Tibial nerve (tissue), 4 donors: ENCODE results near the gene PTPN2. TPM values are rescaled to one million over a fixed set of nuclear protein-coding genes. Genes with fewer than 3 reads are reported as not detected.

Experiments used
- DNase-seq, 2 donors: peaks; one replicate each; pipeline ENCODE4 v3.0.0-alpha.2; 2019; ENCODE audit warnings: low spot score in 2 of 2
- H3K27ac ChIP-seq, 4 donors: fragments of 200-600 bp; sonication (generic) in 3 of 4; one replicate each; pipeline ENCODE4 v1.5.1; 2017 to 2019; ENCODE audit warnings: mild to moderate bottlenecking in 1 of 4
- H3K27me3 ChIP-seq, 2 donors: fragments of 200-600 bp; sonication (generic) in 1 of 2; one replicate each; pipeline versions ENCODE4 v1.5.1 to v1.6.0; 2017 to 2019
- H3K36me3 ChIP-seq, 3 donors: fragments of 200-600 bp; sonication (generic); one replicate each; pipeline ENCODE4 v1.5.1; 2018 to 2019
- H3K4me1 ChIP-seq, 4 donors: fragments of 200-600 bp; sonication (generic) in 3 of 4; one replicate each; pipeline ENCODE4 v1.5.1; 2017 to 2019
- H3K4me3 ChIP-seq, 4 donors: fragments of 200-600 bp; sonication (generic) in 3 of 4; one replicate each; pipeline ENCODE4 v1.5.1; 2017 to 2019; ENCODE audit warnings: mild to moderate bottlenecking in 1 of 4, moderate library complexity in 1 of 4
- H3K9me3 ChIP-seq, 4 donors: fragments of 200-600 bp; sonication (generic) in 3 of 4; one replicate each; pipeline ENCODE4 v1.5.1; 2017 to 2019
- CTCF ChIP-seq, 5 experiments: fragments of 200-600 bp in 3 of 5; fragments of 450-650 bp in 2 of 5; sonication (generic) in 3 of 5; IDR thresholded peaks; one replicate each; pipeline ENCODE4 v1.5.1; 2016 to 2019; ENCODE audit warnings: antibody characterized with exemption in 5 of 5, mild to moderate bottlenecking in 3 of 5, moderate library complexity in 2 of 5
- EP300 ChIP-seq, 2 donors: sonication (generic); formaldehyde crosslinking; IDR thresholded peaks; one replicate each; pipeline ENCODE4 v1.6.1; 2017; ENCODE audit warnings: antibody characterized with exemption in 2 of 2, mild to moderate bottlenecking in 1 of 2
- POLR2A ChIP-seq, 2 donors: fragments of 450-650 bp; IDR thresholded peaks; one replicate each; pipeline ENCODE4 v1.6.1; 2017; ENCODE audit warnings: antibody characterized with exemption in 2 of 2, mild to moderate bottlenecking in 2 of 2, moderate library complexity in 2 of 2
- WGBS, 2 donors: methylation state at CpG; one replicate each; pipeline ENCODE4 v1.1.5; 2018; 5-methylcytosine and 5-hydroxymethylcytosine counted together
- total RNA-seq, 4 donors: library from RNA; depleted of rRNA; stranded (reverse); fragments of >200 nt; gene quantifications; one replicate each; pipeline ENCODE4 v1.1.0, GENCODE V29; 2016

Gene PTPN2
- total RNA-seq, 4 donors from 2014 or later: 12.9 to 50.5 (median 30.7) TPM

GRCh38 chr18:12872408-12872807 lies 11.6 kb downstream of the PTPN2 start:
- TF ChIP-seq EP300 (IDR thresholded peaks at IDR 0.05): no peak
- TF ChIP-seq CTCF (IDR thresholded peaks at IDR 0.05): no peak
- no peak for TF ChIP-seq POLR2A (IDR thresholded peaks at IDR 0.05)
- DNase-seq: no peak
- Histone ChIP-seq H3K4me3 (no peak overlapping the region), H3K27me3 (no peaks in the 10 kb centered on the region), H3K27ac (no peak overlapping the region), H3K36me3 (no peaks in the 10 kb centered on the region), H3K9me3 (no peaks in the 10 kb centered on the region), H3K4me1 (no peaks in the 10 kb centered on the region)
- 90 to 92% methylated on average over 5 of the region's 5 CpGs for WGBS, 2 donors

- Histone ChIP-seq H3K27ac (no peak overlapping the region), H3K4me1 (peaks cover 0 to 6% (median 2%) of the 10 kb centered on the region in 4 donors), H3K9me3 (no peaks in the 10 kb centered on the region), H3K27me3 (no peaks in the 10 kb centered on the region), H3K36me3 (no peaks in the 10 kb centered on the region), H3K4me3 (no peak overlapping the region)
- no peak for TF ChIP-seq POLR2A (IDR thresholded peaks at IDR 0.05)
- TF ChIP-seq EP300 (IDR thresholded peaks at IDR 0.05): no peak
- no peak for TF ChIP-seq CTCF (IDR thresholded peaks at IDR 0.05)
- 93 to 97% methylated on average over 12 of the region's 12 CpGs for WGBS, 2 donors
- no peak for DNase-seq
These were observed 15.5 kb downstream of the PTPN2 start for GRCh38 chr18:12868576-12868975.

- Histone ChIP-seq H3K4me1 (peaks cover 0 to 6% (median 3%) of the 10 kb centered on the region in 4 donors), H3K9me3 (no peaks in the 10 kb centered on the region), H3K4me3 (no peak overlapping the region), H3K27me3 (no peaks in the 10 kb centered on the region), H3K36me3 (no peaks in the 10 kb centered on the region), H3K27ac (no peak overlapping the region)
- 88 to 89% methylated on average over 7 of the region's 7 CpGs for WGBS, 2 donors
- no peak for TF ChIP-seq CTCF (IDR thresholded peaks at IDR 0.05)
- TF ChIP-seq POLR2A (IDR thresholded peaks at IDR 0.05): no peak
- no peak for TF ChIP-seq EP300 (IDR thresholded peaks at IDR 0.05)
- no peak for DNase-seq
These were observed 16.5 kb downstream of the PTPN2 start for GRCh38 chr18:12867441-12868123.

GRCh38 chr18:12863687-12864216 lies 20.3 kb downstream of the PTPN2 start:
- TF ChIP-seq EP300 (IDR thresholded peaks at IDR 0.05) (no peak), CTCF (IDR thresholded peaks at IDR 0.05) (no peak), POLR2A (IDR thresholded peaks at IDR 0.05) (no peak)
- Histone ChIP-seq H3K27me3 (no peaks in the 10 kb centered on the region), H3K9me3 (no peaks in the 10 kb centered on the region), H3K4me1 (peaks cover 0 to 16% (median 4%) of the 10 kb centered on the region in 4 donors), H3K36me3 (peaks cover 0 to 4% (median 0%) of the 10 kb centered on the region in 3 donors), H3K4me3 (no peak overlapping the region), H3K27ac (no peak overlapping the region)
- 50 to 58% methylated on average over 3 of the region's 3 CpGs for WGBS, 2 donors
- no peak for DNase-seq

- Histone ChIP-seq H3K36me3 (peaks cover 0 to 5% (median 0%) of the 10 kb centered on the region in 3 donors), H3K27ac (no peak overlapping the region), H3K27me3 (no peaks in the 10 kb centered on the region), H3K9me3 (no peaks in the 10 kb centered on the region), H3K4me3 (no peak overlapping the region), H3K4me1 (peaks cover 0 to 16% (median 4%) of the 10 kb centered on the region in 4 donors)
- DNase-seq: no peak
- TF ChIP-seq POLR2A (IDR thresholded peaks at IDR 0.05): no peak
- no peak for TF ChIP-seq EP300 (IDR thresholded peaks at IDR 0.05)
- TF ChIP-seq CTCF (IDR thresholded peaks at IDR 0.05): no peak
- 93 to 100% methylated on average over 2 of the region's 2 CpGs for WGBS, 2 donors
These were observed 21.1 kb downstream of the PTPN2 start for GRCh38 chr18:12862874-12863482.
